GM18873 (cell line): ENCODE data around the gene TTC9C.
"Not testable (repeated sequence)": the region's sequence is repeated elsewhere in the genome, so short reads cannot be mapped to it uniquely, and the experiment has no call there.

ENCODE experiments used
- ATAC-seq: cut with Tn5 transposase; IDR thresholded peaks from one replicate; pipeline ENCODE4 v1.9.1; 2021; ENCODE audit warnings: mild to moderate bottlenecking, moderate library complexity, moderate number of reproducible peaks; ENCODE audit not compliant: unreplicated experiment, low FRiP score

Gene TTC9C

GRCh38 chr11:62747475-62748160 is 19.3 kb downstream of the TTC9C start:
- ATAC-seq = no peak

DNA sequence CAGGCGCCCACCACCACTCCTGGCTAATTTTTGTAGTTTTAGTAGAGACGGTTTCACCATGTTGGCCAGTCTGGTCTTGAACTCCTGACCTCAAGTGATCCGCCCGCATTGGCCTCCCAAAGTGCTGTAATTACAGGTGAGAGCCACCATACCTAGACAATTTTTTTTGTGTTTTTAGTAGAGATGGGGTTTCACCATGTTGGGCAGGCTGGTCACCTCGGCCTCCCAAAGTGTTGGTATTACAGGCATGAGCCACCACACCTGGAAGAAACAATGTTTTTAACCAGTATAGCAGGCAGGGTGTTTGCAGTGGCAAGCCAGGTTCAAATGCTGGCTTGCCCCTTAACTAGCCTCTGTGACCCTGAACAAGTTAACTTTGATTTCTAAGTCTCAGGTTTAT is 21.6 kb downstream of the TTC9C start:
- not testable (repeated sequence) for ATAC-seq

DNA sequence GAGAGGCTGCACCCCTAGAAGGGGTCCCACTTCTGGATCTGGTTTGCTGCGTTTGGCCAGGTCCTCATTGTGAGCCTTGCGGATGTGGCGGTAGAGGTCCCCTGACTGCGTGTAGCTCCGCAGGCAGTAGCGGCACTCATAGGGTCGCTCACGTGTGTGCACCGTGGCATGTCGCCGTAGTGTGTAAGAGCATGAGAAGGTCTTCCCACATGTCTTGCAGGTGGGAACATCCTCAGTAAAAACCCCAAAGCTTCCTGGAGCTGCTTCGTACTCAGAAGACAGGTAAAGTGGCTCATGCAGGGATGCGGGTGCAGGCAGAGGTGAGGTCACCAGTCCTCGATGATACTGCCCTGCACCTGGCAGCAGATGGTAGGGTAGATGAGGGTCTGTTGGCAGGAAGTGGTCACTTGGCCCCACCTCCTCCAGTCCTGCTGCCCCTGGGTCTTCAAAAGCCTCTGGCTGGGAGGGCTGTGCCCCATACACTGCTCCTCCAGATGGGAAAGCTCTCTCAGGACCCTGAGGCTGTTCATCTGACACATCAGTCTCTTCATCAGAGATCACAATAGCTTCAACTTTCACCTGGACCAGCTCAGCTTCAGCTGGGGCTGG is 24.0 kb downstream of the TTC9C start:
- ATAC-seq = no peak

- no peak for ATAC-seq
Observed at GRCh38 chr11:62752994-62753735, 24.9 kb downstream of the TTC9C start.

DNA sequence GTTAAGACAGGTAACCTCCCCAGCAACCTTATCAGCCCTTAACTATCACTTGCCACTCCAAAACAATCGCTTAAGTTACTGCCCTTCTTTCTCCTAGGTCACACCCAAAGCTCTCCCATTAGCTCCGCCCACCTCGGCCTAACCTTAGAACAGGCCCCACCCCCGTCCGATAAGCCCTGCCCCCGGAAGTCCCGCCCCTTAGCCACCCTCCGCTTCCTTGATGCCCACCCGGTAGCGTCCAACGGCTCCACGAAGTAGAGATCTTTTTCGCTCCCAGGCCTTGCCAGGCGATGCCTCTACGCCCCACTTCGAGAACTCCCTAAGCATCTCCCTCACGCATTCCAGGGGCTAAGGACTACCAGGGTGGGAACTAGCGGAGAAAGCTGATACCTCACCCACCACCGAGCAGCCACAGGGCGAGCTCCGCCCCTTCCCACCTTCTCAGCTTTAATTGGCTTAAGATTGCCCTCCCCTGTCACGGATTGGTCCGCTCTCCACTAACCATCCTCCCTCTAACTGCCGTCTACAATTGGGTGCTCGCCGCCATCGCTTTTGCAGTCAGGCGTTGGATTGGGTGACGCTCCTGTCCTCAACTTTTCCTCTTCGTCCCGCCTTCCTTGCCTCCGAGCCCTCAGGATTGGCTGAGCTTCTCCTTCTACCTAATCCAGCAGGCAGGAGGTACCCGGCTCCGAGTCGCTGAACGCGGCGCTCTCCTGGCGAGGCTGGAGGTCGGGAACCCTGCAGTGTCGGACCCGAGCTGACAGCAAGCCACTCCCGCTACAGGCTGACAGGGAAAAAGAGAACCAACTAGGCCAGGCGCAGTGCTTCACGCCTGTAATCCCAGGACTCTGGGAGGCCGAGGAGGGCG is 25.7 kb downstream of the TTC9C start, which contains the start of gene ZBTB3:
Gene ZBTB3 (minus strand): TSS at position 425 of the 868 bp plus-strand sequence. CDS start 496 bp downstream, outside the sequence.
- peak; percentile 94 for ATAC-seq

DNA sequence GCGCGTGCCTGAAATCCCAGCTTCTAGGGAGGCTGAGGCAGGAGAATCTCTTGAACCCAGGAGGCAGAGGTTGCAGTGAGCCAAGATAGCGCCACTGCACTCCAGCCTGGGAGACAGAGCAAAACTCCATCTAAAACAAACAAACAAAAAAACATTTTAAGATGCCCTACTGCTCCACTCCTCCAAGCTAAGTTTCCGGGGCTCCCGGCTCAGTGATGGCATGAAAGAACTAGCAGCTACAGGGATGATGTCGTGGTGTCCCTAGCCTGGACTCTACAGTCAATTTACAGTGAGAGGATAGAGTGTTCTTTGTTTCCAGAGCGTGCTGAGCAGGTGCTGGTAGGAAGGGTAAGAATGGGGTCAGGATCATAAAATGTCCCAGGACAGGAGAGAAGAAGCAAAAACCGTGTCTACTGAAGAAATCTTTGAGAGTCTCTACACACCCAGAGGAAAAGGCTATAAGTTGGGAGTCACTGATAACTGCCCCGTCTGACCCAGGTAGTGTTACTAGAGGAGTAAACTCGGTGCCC is 26.9 kb downstream of the TTC9C start:
- ATAC-seq = no peak

DNA sequence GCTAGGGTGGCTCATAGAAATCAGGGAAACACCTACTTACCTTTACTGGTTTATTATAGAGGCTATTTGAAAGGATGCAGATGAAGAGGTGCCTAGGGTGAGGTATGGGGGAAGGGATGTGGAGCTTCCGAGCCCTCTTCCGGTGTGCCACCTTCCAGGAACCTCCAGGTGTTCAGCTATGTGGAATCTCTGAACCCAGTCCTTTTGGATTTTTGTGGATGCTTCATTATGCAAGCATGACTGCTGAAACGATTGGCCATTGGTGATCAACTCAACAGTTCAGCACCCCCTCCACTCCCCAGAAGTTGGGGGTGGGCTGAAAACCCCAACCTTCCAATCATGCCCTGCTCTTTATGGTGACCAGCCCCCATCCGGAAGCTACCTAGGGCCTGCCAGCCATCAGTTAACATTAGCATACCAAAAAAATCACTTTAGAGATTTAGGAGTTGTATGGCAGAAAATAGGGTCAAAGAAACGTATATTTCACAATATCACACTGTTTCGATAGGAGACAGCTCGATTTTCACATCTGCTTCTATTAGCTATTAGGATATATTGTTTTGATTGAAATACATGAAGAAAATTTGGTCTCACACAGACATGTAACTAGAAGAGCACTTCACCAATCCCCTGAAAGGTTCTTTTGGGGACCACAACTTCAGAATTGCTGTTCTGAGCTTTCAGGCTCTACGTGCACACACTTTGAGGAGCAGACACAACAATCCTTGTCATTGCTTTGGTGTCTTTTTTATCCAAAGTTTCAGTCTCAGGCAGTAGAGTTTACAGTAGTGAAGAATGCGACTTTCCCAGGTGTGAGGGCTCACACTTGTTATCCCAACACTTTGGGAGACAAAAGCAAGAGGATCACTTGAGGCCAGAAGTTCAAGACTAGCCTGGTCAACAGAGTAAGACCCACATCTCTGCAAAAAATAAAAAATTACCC is 29.8 kb downstream of the TTC9C start:
- no peak for ATAC-seq

DNA sequence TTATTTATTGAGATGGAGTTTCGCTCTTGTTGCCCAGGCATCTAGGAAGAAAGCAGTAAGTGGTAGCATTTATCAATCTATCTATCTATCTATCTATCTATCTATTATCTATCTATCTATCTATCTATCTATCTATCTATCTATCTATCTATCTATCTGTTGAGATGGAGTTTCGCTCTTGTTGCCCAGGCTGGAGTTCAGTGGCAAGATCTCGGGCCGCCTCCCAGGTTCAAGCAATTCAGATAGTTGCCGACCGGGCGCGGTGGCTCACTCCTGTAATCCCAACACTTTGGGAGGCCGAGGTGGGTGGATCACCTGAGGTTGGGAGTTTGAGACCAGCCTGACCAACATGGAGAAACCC is 32.6 kb downstream of the TTC9C start:
- not testable (repeated sequence) for ATAC-seq

- ATAC-seq = peak; percentile 3
Observed at GRCh38 chr11:62770778-62771143, 42.5 kb downstream of the TTC9C start.

GRCh38 chr11:62771144-62772021 is 43.1 kb downstream of the TTC9C start, which contains the start of gene TAF6L:
TSS of gene TAF6L (plus strand) at chr11:62771396. CDS start at chr11:62775784, 4,388 bp downstream.
- peak; percentile 67 for ATAC-seq

- ATAC-seq = no peak
Observed at GRCh38 chr11:62774407-62774806, 46.1 kb downstream of the TTC9C start.

DNA sequence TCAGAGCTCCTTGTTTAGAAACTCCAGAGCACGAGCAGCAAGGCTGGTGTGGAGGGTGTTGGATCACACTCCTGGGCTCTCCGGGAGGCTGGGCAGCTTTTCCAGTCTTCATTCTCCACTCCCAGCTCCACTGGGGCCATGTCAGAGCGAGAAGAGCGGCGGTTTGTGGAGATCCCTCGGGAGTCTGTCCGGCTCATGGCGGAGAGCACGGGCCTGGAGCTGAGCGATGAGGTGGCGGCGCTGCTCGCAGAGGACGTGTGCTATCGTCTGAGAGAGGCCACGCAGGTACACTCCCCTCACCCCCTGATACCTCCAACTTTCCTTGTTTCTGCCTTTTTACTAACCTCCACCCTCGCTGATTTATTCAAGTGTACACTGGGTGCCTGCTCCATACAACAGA is 47.4 kb downstream of the TTC9C start:
- no peak for ATAC-seq

- ATAC-seq = no peak
Observed at GRCh38 chr11:62777389-62777788, 49.1 kb downstream of the TTC9C start.

- ATAC-seq = no peak
Observed at GRCh38 chr11:62778441-62778840, 50.2 kb downstream of the TTC9C start.

- ATAC-seq = no peak
Observed at GRCh38 chr11:62782753-62783152, 54.5 kb downstream of the TTC9C start.

DNA sequence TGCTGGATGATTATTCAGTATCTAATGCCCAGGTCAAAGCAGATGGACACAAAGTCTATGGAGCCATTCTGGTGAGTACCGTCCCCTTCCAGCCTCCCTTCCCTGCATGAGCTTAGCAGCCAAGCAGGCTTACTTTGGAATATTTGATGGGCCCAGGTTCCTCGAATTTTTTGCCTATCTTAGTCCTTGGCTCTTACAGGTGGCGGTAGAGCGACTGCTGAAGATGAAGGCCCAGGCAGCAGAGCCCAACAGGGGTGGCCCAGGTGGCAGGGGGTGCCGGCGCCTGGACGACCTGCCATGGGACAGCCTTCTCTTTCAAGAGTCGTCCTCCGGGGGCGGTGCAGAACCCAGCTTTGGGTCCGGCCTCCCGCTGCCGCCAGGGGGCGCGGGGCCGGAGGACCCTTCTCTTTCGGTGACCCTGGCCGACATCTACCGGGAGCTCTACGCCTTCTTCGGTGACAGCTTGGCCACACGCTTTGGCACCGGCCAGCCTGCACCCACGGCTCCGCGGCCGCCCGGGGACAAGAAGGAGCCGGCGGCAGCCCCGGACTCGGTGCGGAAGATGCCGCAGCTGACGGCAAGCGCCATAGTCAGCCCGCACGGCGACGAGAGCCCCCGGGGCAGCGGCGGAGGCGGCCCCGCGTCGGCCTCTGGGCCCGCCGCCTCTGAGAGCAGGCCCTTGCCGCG is 58.2 kb downstream of the TTC9C start:
- peak; percentile 37 for ATAC-seq

DNA sequence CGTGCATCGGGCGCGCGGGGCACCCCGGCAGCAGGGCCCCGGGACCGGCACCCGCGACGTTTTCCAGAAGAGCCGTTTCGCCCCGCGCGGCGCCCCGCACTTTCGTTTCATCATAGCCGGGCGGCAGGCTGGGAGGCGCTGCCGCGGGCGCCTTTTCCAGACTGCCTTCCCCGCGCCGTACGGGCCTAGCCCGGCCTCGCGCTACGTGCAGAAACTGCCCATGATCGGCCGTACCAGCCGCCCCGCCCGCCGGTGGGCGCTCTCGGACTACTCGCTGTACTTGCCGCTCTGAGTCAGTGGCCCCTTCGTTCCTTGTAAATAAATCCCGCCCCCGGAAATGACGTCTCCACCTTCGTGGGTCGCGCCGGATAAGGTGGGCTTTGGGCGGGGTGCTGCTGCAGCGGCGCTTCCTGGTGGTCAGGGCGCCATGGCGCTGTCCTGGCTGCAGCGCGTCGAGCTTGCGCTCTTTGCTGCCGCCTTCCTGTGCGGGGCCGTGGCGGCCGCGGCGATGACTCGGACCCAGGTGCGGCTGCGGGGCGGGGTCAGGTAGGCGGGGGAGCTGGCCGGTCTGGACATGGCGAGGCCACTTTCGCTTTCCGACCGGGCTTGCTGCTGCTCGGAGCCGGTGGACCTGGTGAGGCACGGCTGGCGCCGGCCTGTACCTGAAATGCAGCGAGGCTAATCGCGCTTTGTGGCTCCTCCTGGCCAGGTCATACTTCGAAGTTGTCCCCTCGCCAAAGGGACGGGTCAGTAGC is 58.9 kb downstream of the TTC9C start, which contains the start of gene TMEM179B:
Gene TMEM179B (plus strand): TSS at position 398 of the 755 bp plus-strand sequence. CDS start 30 bp downstream, at position 428.
- peak; percentile 57 for ATAC-seq
